ENCODE data around the gene TREM1. TPM values are rescaled to one million over a fixed set of nuclear protein-coding genes. Genes with fewer than 3 reads are reported as not detected.

Gene TREM1
- total RNA-seq, 2 experiments from 2014 or later, result 0.19 to 0.51 TPM

- no peaks in the 10 kb centered on the region for H3K9me2 ChIP-seq (ENCODE audit: insufficient read depth, low read length)
- no peaks in the 10 kb centered on the region for H3K9me3 ChIP-seq (ENCODE audit: low read length)
- peak overlapping the region; percentile 78 for H2AFZ ChIP-seq (ENCODE audit: low read length)
- ChIA-PET POLR2A (interaction anchor here (0.7 to 1.0 kb wide), 2 partner anchors 40 to 239 kb away, joined by 3 read pairs; no protein-coding TSS in a partner anchor), CTCF (ENCODE audit: unreplicated experiment) (interaction anchor here (0.6 to 1.9 kb wide), 4 partner anchors 9 to 279 kb away, joined by 3 to 8 read pairs (median 4); no protein-coding TSS in a partner anchor)
- H3K4me2 ChIP-seq (ENCODE audit: low read length), result peak overlapping the region; percentile 45; the same call in 1 of the 2 replicates
- H3K79me2 ChIP-seq (ENCODE audit: insufficient read depth, low read depth, low read length), result no peaks in the 10 kb centered on the region
- DNase-seq (ENCODE audit: low spot score), result peak; percentile 86
- no peak overlapping the region for H3K27ac ChIP-seq (ENCODE audit: low read depth, low read length, poor library complexity, severe bottlenecking)
- intact Hi-C loops (cut with micrococcal nuclease; ENCODE audit: unreplicated experiment), result loop anchor here (1.0 to 5.0 kb wide), 5 partner anchors 40 to 312 kb away; partner anchors contain the start of genes NFYA, OARD1 and TREML2
- BruUV-seq (replicated peaks), result no TSS peak
- no peaks in the 10 kb centered on the region for H3K36me3 ChIP-seq (ENCODE audit: insufficient read depth, low read length)
- peaks cover 7% of the 10 kb centered on the region for H3K4me1 ChIP-seq (ENCODE audit: insufficient read depth, low read length, poor library complexity, severe bottlenecking)
- peak overlapping the region; percentile 22 for H3K4me3 ChIP-seq (ENCODE audit: low read depth, low read length, poor library complexity, severe bottlenecking)
- TF ChIP-seq, protein P1, sequence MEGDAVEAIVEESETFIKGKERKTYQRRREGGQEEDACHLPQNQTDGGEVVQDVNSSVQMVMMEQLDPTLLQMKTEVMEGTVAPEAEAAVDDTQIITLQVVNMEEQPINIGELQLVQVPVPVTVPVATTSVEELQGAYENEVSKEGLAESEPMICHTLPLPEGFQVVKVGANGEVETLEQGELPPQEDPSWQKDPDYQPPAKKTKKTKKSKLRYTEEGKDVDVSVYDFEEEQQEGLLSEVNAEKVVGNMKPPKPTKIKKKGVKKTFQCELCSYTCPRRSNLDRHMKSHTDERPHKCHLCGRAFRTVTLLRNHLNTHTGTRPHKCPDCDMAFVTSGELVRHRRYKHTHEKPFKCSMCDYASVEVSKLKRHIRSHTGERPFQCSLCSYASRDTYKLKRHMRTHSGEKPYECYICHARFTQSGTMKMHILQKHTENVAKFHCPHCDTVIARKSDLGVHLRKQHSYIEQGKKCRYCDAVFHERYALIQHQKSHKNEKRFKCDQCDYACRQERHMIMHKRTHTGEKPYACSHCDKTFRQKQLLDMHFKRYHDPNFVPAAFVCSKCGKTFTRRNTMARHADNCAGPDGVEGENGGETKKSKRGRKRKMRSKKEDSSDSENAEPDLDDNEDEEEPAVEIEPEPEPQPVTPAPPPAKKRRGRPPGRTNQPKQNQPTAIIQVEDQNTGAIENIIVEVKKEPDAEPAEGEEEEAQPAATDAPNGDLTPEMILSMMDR (conservative IDR thresholded peaks at IDR 0.05; ENCODE audit: low read length), result peak; percentile 96
- TF ChIP-seq EZH2phosphoT487 (IDR thresholded peaks at IDR 0.05; ENCODE audit: borderline replicate concordance, low read depth, low read length), result no peak
- H4K20me1 ChIP-seq (ENCODE audit: insufficient read depth, low read length), result no peaks in the 10 kb centered on the region
Observed at GRCh38 chr6:41318654-41319565, 32.4 kb upstream of the TREM1 start.

- no peaks in the 10 kb centered on the region for H3K9me2 ChIP-seq (ENCODE audit: insufficient read depth, low read length)
- H3K4me1 ChIP-seq (ENCODE audit: insufficient read depth, low read length, poor library complexity, severe bottlenecking), result peaks cover 7% of the 10 kb centered on the region
- no peaks in the 10 kb centered on the region for H3K9me3 ChIP-seq (ENCODE audit: low read length)
- H3K27ac ChIP-seq (ENCODE audit: low read depth, low read length, poor library complexity, severe bottlenecking), result no peak overlapping the region
- intact Hi-C loops (cut with micrococcal nuclease; ENCODE audit: unreplicated experiment), result loop anchor here (1.0 to 5.0 kb wide), 5 partner anchors 39 to 311 kb away; partner anchors contain the start of genes NFYA, OARD1 and TREML2
- peak overlapping the region; percentile 78 for H2AFZ ChIP-seq (ENCODE audit: low read length)
- no peaks in the 10 kb centered on the region for H4K20me1 ChIP-seq (ENCODE audit: insufficient read depth, low read length)
- H3K36me3 ChIP-seq (ENCODE audit: insufficient read depth, low read length), result no peaks in the 10 kb centered on the region
- no TSS peak for BruUV-seq (replicated peaks)
- peak overlapping the region; percentile 45; the same call in 1 of the 2 replicates for H3K4me2 ChIP-seq (ENCODE audit: low read length)
- peak overlapping the region; percentile 22 for H3K4me3 ChIP-seq (ENCODE audit: low read depth, low read length, poor library complexity, severe bottlenecking)
- DNase-seq (ENCODE audit: low spot score), result no peak
- no peak for TF ChIP-seq EZH2phosphoT487 (IDR thresholded peaks at IDR 0.05; ENCODE audit: borderline replicate concordance, low read depth, low read length)
- TF ChIP-seq, protein P1 (conservative IDR thresholded peaks at IDR 0.05; ENCODE audit: low read length), result no peak
- POLR2A ChIA-PET, result no interaction called here
- H3K79me2 ChIP-seq (ENCODE audit: insufficient read depth, low read depth, low read length), result no peaks in the 10 kb centered on the region
- CTCF ChIA-PET (ENCODE audit: unreplicated experiment), result interaction anchor here (0.6 to 1.9 kb wide), 2 partner anchors 8 to 279 kb away, joined by 3 to 8 read pairs; no protein-coding TSS in a partner anchor
Observed at GRCh38 chr6:41318261-41318653, 31.8 kb upstream of the TREM1 start.
